Heart right ventricle (tissue), 16 donors: ENCODE results near the gene ATP2C2. TPM values are rescaled to one million over a fixed set of nuclear protein-coding genes. Genes with fewer than 3 reads are reported as not detected.
"Not testable (repeated sequence)": the region's sequence is repeated elsewhere in the genome, so short reads cannot be mapped to it uniquely, and the experiment has no call there.

Source experiments
- ATAC-seq, 8 donors: fragments of 200-7000 bp; cut with Tn5 transposase; one replicate each; pipeline ENCODE4 v1.9.1; 2020; ENCODE audit warnings: mild to moderate bottlenecking in 8 of 8, moderate library complexity in 8 of 8, moderate number of reproducible peaks in 1 of 8
- DNase-seq, 2 donors: peaks; one replicate each; pipeline ENCODE4 v3.0.0-alpha.2; 2020
- H3K27ac ChIP-seq, 10 donors: fragments of 200-600 bp; sonication (generic) in 2 of 10; one replicate each; pipeline versions ENCODE4 v1.5.0 to v1.8.0; 2020 to 2022; ENCODE audit warnings: mild to moderate bottlenecking in 3 of 10
- H3K27me3 ChIP-seq, 7 donors: fragments of 200-600 bp; one replicate each; pipeline ENCODE4 v1.8.0; 2021 to 2022; ENCODE audit warnings: mild to moderate bottlenecking in 2 of 7
- H3K36me3 ChIP-seq, 9 donors: fragments of 200-600 bp; sonication (generic) in 1 of 9; one replicate each; pipeline versions ENCODE4 v1.5.0 to v1.8.0; 2020 to 2022; ENCODE audit warnings: mild to moderate bottlenecking in 2 of 9
- H3K4me1 ChIP-seq, 9 donors: fragments of 200-600 bp; sonication (generic) in 1 of 9; one replicate each; pipeline versions ENCODE4 v1.5.0 to v1.8.0; 2020 to 2022; ENCODE audit warnings: mild to moderate bottlenecking in 4 of 9
- H3K4me3 ChIP-seq, 10 donors: fragments of 200-600 bp; sonication (generic) in 2 of 10; one replicate each; pipeline versions ENCODE4 v1.5.0 to v1.8.0; 2020 to 2022; ENCODE audit warnings: mild to moderate bottlenecking in 7 of 10, moderate library complexity in 2 of 10
- H3K9me3 ChIP-seq, 11 donors: fragments of 200-600 bp in 10 of 11; sonication (generic) in 2 of 11; one replicate each; pipeline versions ENCODE4 v1.5.0 to v1.8.0; 2013 to 2022; ENCODE audit warnings: mild to moderate bottlenecking in 2 of 11, control low read depth in 1 of 11, moderate library complexity in 1 of 11
- CTCF ChIP-seq, 9 donors: fragments of 200-600 bp; sonication (generic) in 2 of 9; IDR thresholded peaks; one replicate each; pipeline versions ENCODE4 v1.5.0 to v1.8.0; 2021 to 2022; ENCODE audit warnings: antibody characterized with exemption in 9 of 9, mild to moderate bottlenecking in 5 of 9, moderate library complexity in 1 of 9
- WGBS, 2 donors: extraction: QIAGEN DNeasy Blood & Tissue Kit; methylation state at CpG; one replicate each; pipeline ENCODE4 v1.1.7; 2013; ENCODE audit warnings: inconsistent platforms in 1 of 2; 5-methylcytosine and 5-hydroxymethylcytosine counted together
- intact Hi-C, 10 donors: fragments of 100-400 bp; cut with DNase I; formaldehyde crosslinking; loops; one replicate each; pipeline versions ENCODE4 v1.11.1 to v1.14.2; 2022
- polyA plus RNA-seq, 2 donors: library from polyadenylated mRNA; stranded (reverse); fragments of 200-250 nt; gene quantifications; one replicate each; pipeline ENCODE4 v1.2.3, GENCODE V29; 2013
- total RNA-seq, 10 donors: library from RNA; stranded (reverse); fragmentation: NEBNext Ultra II Directional in 3 of 10; extraction: Animal tissue kit (Norgen Biotek cat#: 25700) in 3 of 10; gene quantifications; one replicate each; pipeline versions ENCODE4 v1.2.1 to v1.2.4, GENCODE V29; 2021 to 2023
- donor health status: Arrhythmogenic right ventricular cardiomyopathy.
- donor health status: ischemic (EF 13 %, LVEDD 7.1; RV severe dilation, severe dysfunction).
- donor health status: healthy with polysubstance abuse.
- donor health status: DM: no; HTN: yes; CAD: no.
- donor health status: DM: no; HTN: no; CAD: no.
- donor health status: ischemic (EF 25% LVEDD 6.9; RV normal size, moderate dysfunction).
- donor health status: ischemic (EF 25% LVEDD 5.7; RV mildly dilated, moderate dysfunction).
- donor health status: healthy.
- donor health status: DM: yes; HTN: yes; CAD: no.
- donor health status: Ischemic cardiomyopathy.
- donor health status: ischemic (EF 35%, LVEDD 5.7; RV mildly dilated, moderate dysfunction).
- donor health status: nonischemic (EF 11% LVEDD 7.7; RV severe dilation, severe dysfunction).
- donor health status: DM: yes; HTN: yes; CAD: no.
- donor health status: PGD.
- donor health status: ischemic (EF 29% LVEDD 5.4; RV normal size, mild dysfunction).
- donor health status: nonischemic (EF 23%, LVEDD 6.1; RV moderate dilation, normal function).

ATP2C2 gene
- total and polyA plus RNA-seq, 12 donors, result 0.01 TPM; not detected in 11

GRCh38 chr16:84398701-84399100 lies 30.4 kb downstream of the ATP2C2 start:
- DNase-seq (no peak), ATAC-seq (no peak)
- intact Hi-C loops, result no loop called here
- Histone ChIP-seq H3K27me3 (peaks cover 0 to 40% (median 15%) of the 10 kb centered on the region in 7 donors), H3K9me3 (peaks cover 0 to 7% (median 0%) of the 10 kb centered on the region in 11 donors), H3K36me3 (no peaks in the 10 kb centered on the region), H3K27ac (no peak overlapping the region), H3K4me1 (peaks cover 0 to 13% (median 0%) of the 10 kb centered on the region in 9 donors), H3K4me3 (no peak overlapping the region)
- 45 to 55% methylated on average over 10 of the region's 10 CpGs for WGBS, 2 donors
- no peak for TF ChIP-seq CTCF (IDR thresholded peaks at IDR 0.05)

GRCh38 chr16:84399912-84400311 lies 31.6 kb downstream of the ATP2C2 start:
- Histone ChIP-seq H3K4me1 (peaks cover 0 to 13% (median 0%) of the 10 kb centered on the region in 9 donors), H3K27me3 (peaks cover 0 to 45% (median 16%) of the 10 kb centered on the region in 7 donors)
- intact Hi-C loops, H3K36me3 ChIP-seq, H3K9me3 ChIP-seq, H3K4me3 ChIP-seq, H3K27ac ChIP-seq, DNase-seq, ATAC-seq: not testable (repeated sequence)
- WGBS, 2 donors, result 73 to 98% methylated on average over 2 of the region's 2 CpGs

- 93 to 97% methylated on average over 5 of the region's 5 CpGs for WGBS, 2 donors
Observed at GRCh38 chr16:84403435-84403834, 35.1 kb downstream of the ATP2C2 start.

DNA sequence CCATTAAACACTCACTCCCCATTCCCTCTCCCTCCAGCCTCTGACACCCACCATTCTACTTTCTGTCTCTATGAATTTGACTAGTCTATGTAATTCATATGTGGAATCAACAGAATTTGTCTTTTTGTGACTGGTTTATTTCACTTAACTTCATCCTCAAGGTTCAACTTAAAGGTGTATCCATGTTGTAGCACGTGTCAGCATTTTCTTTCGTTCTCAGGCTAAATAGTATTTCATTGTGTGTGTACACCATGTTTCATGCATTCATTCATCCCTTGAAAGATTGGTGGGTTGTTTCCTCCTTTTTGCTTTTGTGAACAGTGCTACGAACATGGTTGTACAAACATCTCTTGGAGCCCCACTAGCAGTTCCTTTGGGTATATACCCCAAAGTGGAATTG lies 36.0 kb downstream of the ATP2C2 start:
- no peak overlapping the region for H3K27ac ChIP-seq
- DNase-seq (no peak), ATAC-seq (no peak)
- no peaks in the 10 kb centered on the region for H3K4me1 ChIP-seq
- intact Hi-C loops, result no loop called here
- H3K4me3 ChIP-seq, result no peak overlapping the region
- no peaks in the 10 kb centered on the region for H3K36me3 ChIP-seq
- WGBS, 2 donors, result 84 to 86% methylated on average over 3 of the region's 3 CpGs
- peaks cover 0 to 56% (median 35%) of the 10 kb centered on the region in 7 donors for H3K27me3 ChIP-seq
- peaks cover 0 to 7% (median 0%) of the 10 kb centered on the region in 11 donors for H3K9me3 ChIP-seq
- no peak for TF ChIP-seq CTCF (IDR thresholded peaks at IDR 0.05)

More at GRCh38 chr16:84403435-84403834, 35.1 kb downstream of the ATP2C2 start:
- H3K4me1 ChIP-seq, DNase-seq, H3K9me3 ChIP-seq, ATAC-seq, H3K27ac ChIP-seq, intact Hi-C loops, H3K4me3 ChIP-seq, H3K36me3 ChIP-seq: not testable (repeated sequence)
- peaks cover 0 to 54% (median 34%) of the 10 kb centered on the region in 7 donors for H3K27me3 ChIP-seq

DNA sequence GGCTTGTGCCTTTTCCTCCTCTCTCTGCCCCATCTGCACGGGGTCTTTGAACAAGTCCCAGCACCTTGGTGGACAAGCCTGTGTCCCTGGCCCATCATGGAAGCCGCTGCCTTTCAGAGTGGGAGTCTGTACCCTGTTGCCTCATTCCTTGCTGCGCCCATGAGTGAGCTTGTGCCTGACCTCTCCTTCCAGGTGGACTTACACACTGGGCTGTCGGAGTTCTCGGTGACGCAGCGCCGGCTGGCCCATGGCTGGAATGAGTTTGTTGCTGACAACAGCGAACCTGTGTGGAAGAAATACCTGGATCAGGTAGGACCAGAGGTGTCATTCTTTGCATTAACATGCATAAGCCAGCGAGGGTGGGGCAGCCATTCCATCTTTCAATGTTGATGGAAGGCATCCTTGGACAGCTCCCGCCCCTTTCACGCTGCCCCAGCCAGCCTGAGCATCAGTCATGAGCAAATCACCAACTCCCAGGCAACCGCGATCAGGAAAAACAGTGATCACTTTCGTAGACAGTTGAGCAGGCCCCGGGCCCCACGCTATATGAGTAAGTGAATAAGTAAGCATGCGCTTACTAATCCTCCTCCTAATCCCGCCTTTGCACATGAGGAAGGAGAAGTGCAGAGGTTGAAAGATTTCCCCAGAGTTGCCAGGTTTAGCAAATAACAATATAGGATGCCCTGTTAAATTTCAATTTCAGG lies 36.8 kb downstream of the ATP2C2 start:
- intact Hi-C loops, result no loop called here

More for the DNA sequence above, 36.8 kb downstream of the ATP2C2 start:
- 90 to 92% methylated on average over 19 of the region's 19 CpGs for WGBS, 2 donors
- H3K4me3 ChIP-seq, result no peak overlapping the region
- no peak overlapping the region for H3K27ac ChIP-seq
- DNase-seq (no peak), ATAC-seq (no peak)
- TF ChIP-seq CTCF (IDR thresholded peaks at IDR 0.05), result no peak
- no peaks in the 10 kb centered on the region for H3K4me1 ChIP-seq
- no peaks in the 10 kb centered on the region for H3K36me3 ChIP-seq
- H3K27me3 ChIP-seq, result peaks cover 0 to 59% (median 35%) of the 10 kb centered on the region in 7 donors
- peaks cover 0 to 7% (median 0%) of the 10 kb centered on the region in 11 donors for H3K9me3 ChIP-seq
